ENCODE results near the gene CILP.

Gene CILP

DNA sequence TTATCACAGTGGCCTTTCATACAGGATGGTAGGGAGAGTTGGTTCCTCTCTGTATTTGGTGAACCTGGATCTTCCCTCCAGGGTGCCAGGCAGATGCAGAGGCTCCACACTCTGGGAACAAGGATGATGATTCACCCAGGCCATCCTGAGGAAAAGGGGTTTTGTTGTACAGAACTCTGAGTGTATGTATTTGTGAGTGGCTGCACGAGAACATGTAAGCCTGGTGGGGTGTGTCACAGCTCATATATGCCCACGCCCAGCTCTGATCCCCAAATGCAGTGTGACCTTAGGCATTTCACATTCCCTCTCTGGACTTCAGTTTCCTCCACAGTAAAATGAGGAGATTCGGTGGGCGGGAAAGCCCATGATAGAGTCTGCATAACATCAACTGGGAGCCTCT lies 11.6 kb upstream of the CILP start:
- no peak for DNase-seq (ENCODE audit: low read depth in 2 of 2, low spot score in 1 of 2)

DNA sequence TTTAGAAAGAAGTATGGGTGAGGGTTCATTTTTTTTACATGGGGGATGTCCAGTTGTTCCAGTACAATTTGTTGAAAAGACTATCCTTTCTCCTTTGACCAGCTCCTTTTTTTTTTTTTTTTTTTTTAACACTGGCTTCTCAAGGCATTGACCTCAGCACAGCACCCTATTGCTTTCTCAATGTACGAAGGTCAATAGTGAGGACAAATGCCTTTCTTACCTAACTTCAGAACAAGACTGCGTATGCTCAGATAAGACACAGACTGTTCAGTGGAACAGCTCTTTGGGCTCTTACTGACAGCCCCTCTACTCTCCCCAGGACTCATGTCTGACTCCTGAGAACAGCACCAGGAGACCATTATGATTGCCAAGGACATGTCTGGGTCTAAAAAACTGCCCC lies 10.4 kb upstream of the CILP start:
- DNase-seq (ENCODE audit: low read depth in 2 of 2, low spot score in 1 of 2) = no peak

DNA sequence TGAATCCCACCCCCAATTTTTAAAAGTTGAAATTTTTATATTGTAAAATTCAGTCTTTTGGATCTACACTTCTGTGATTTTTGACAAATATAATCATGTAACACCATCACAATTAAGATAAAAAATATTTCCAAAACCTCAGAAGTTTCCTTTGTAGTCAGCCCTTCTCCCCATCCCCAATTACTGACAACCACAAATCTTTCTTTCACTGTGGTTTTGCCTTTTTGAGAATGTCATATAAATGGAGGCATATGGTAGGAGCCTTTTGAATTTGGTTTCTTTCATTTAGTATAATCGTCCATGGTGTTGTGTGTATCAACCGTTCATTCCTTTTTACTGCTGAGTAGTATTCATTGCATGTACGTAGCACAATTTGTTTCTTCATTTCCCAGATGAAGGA lies 7.9 kb upstream of the CILP start:
- DNase-seq (ENCODE audit: low read depth in 2 of 2, low spot score in 1 of 2) = no peak

DNA sequence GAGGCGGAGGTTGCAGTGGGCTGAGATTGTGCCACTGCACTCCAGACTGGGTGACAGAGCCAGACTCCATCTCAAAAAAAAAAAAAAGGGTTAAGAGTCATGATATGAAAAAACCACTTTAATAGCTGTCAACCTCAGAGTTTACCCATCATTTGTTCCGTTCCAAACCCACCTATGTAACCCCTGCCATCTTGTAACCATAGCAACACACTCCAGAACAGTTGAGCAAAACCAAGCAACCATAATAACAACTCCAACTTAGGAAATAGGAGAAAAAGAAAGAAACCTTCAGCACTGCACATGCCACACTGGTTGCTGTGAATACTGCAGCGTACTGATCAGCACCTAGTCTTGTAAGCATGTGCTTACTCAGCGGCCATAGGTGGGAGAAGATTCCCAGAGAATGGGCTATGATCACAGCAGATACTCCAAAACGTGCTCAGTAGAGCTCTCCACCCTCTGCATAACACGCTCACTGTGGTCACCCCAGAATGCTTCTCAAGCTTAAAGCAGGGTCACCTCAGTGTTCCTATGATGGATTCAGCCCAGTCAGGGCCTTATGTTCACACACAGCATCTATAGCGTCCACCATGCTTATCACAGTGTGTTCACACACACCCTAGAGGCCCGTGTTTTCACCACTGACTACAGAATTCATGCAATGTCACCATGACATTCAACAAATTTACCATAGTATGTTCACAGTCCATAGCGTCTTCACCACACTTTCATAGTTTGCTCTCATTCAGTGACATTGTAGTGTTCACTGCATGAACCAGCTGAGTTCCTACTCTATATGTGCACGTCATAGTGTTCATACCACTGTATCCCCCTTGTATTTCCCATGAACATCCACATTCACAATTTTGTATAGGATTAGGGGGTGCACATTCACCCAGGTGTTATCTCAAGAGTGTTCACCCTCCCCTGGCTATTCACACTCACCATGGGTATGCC lies 6.5 kb upstream of the CILP start:
- no peak for DNase-seq (ENCODE audit: low read depth in 2 of 2, low spot score in 1 of 2)

DNA sequence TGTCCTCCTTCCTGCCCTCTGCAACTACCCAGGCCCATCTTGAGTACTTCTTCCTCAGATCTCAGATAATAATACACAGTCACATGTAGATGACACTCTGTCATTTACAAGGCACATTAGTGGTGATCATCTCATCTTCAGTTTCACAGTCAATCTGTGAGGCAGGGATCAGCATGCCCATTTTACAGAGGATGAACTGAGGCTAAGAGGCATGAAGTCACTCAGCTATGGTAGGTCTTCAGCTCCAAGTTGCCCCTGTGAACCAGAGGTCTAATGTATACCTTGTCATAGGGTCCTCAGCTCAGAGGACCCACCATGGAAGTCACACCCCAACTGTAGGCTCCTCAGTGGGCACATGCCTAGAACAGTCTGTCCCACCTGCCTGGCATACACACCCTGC lies 4.2 kb upstream of the CILP start:
- no peak for DNase-seq (ENCODE audit: low read depth in 2 of 2, low spot score in 1 of 2)

DNA sequence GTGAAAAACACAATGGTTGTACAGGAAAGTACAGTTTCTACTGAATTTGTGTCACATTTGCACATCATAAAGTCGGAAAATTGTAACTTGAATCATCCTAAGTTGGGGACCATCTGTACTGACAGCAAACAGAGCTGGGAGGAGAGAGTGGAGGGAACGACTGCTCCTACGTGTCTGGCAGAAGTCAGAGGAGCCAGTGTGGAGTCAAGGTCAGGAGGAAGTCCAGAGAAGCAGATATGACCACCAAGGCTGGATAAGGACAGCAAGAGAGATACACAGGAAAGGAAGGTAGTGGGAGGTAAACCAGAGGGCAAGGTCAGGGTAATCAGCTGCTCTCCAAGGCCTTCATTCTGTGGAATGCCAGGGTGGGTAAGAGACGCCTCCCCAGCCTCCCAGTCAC lies 2.7 kb upstream of the CILP start:
- DNase-seq (ENCODE audit: low read depth in 2 of 2, low spot score in 1 of 2) = no peak

DNA sequence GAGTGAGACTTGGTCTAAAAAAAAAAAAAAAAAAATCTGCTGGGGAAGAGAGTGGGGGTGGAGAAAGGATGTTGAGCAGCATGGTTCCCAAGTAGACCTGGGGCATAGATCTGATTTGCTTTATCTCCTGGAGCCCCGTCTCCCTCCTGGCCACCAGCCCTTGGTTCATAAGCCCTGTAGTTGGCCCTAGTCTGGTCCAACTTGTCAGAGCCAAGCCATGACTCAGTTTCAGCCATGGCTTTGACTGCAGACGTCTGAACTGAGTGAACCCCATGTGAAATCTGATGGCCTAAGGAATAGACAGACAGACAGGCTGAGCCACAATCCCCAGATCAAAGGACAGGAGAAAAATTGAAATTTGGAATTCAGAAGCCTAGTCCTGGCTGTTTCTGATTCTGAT lies 2.0 kb upstream of the CILP start:
- DNase-seq (ENCODE audit: low read depth in 2 of 2, low spot score in 1 of 2) = no peak

DNA sequence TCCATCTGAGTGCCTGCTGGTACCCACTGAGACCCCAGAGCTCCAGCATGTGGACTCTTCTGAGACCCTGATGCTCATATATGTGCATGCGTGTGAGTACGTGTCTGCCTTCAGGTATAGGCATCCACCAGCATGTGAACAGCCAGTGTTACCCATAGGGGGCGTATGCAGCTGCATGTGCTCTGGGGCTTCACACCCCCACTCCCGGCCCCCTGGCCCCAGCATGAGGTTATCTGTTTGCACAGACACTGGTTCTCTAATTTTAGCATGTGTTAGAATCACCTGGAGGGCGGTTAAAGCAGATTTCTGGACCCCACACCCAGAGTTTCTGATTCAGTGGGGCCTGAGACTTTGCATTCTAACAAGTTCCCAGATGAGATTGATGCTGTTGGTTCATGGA lies 824 bp upstream of the CILP start:
- DNase-seq (ENCODE audit: low read depth in 2 of 2, low spot score in 1 of 2) = no peak

DNA sequence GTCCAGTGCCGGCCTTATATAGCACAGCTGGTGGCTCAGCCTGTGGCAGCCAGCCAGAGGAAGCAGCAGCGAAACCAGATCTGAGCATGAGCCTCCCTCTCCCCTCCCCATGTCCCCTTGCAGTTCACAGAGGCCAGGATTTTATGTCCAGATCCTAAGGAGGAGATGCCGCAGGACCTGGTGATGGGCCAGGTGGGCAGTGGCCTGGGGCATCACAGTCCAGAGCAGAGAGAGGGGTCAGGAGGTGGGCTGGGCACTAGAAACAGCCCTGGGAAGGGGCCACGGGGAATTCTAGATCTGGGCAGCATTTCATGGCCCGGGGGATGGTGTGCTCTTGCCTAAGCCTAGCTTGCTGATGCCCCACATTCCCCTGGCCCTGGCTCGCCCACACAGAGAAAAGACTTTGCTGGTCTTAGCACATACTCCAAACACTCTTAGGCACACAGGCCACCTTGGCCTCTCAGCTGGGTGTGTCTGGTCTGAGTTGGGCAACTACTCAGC lies 259 bp upstream of the CILP start:
- no peak for DNase-seq (ENCODE audit: low read depth in 2 of 2, low spot score in 1 of 2)

DNA sequence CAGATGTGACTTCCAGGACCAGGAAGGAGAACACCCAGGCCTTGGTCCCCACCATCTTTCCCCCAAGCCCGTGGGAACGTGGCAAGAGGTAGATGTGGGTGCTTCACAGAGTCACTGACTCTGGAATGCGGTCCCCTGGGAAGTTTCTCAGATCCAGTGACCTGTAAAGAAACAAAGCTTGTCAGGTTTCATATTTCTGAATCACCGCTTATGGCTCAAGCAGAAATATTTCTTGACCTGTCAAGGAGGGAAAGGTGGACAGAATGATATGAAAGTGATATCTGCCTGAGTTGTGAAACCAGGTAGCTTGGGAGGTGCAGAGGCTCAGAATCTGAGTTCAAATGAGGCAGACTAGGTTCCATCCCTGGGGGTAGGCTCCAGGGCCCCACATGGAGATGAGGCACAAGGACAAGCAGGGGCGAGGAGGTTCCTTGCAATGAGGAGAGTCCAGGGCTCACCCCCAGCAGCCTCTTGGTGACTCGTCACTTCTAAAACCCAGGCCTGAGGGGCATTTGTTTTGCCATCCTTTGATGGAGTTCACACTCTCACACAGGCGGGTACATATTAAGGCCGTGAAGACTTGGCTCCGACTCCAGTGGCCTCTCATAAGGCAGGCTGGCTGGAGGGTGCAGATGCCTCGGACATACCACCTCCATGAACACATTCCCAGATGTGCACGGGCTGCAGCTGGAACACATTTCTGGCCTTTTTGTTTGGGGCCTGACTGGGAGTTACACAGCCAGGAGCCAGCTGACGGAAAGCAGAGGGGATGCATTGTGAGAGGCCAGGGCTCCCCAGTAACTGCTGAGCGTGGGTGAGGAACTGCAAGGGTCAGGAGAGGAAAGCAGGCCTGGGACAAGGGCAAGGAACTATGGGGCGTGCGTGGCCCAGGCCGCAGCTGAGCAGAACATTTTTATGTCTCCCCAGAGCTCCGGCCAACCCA lies 1.3 kb downstream of the CILP start:
- DNase-seq (ENCODE audit: low read depth in 2 of 2, low spot score in 1 of 2) = no peak

DNA sequence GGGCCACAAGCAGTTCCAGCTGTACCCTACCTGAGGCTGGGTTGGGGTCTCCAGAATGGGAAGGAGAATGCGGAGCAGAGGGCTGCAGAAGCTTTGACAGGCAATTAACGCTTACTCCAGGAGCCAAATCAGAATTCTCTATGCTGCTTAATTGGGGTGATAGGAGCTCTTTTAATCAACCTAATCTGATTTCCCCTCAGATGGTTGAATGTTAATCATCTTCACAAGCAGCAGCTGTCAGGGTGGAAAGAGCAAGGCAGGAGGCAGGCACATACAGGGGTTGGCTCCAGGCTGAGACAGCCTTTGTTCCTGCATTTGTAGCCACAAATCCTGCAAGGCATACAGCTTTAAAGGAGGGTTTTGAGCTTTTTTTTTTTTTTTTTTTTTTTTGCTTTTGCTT lies 2.6 kb downstream of the CILP start:
- DNase-seq (ENCODE audit: low read depth in 2 of 2, low spot score in 1 of 2) = no peak

DNA sequence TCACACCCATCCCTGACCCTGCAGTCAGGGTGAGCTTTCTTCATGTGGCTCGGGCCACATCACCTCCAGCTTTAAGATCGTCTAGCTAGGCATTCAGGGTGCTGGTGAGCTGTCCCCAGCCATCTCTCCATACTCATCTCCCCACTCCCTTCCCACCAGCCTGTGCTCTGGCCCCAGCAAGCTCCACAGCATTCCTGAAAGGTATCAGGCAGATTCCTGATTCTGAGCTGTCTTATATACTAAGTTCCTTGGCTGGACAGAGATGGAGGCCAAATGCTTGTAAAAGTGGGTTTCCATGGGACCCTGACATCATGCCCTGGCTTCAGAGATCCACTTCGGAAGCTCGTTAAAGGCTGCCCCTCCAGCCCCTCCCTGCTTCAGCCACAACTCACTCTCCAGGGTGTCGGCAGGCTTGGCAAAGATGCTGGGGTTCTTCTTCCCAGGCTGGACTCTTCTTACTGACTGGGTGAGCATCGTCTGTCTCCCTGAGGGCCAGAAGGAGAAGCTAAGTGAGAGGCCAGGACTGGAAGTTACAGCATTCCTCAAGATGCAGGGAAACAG lies 3.9 kb downstream of the CILP start:
- DNase-seq (ENCODE audit: low read depth in 2 of 2, low spot score in 1 of 2) = no peak

DNA sequence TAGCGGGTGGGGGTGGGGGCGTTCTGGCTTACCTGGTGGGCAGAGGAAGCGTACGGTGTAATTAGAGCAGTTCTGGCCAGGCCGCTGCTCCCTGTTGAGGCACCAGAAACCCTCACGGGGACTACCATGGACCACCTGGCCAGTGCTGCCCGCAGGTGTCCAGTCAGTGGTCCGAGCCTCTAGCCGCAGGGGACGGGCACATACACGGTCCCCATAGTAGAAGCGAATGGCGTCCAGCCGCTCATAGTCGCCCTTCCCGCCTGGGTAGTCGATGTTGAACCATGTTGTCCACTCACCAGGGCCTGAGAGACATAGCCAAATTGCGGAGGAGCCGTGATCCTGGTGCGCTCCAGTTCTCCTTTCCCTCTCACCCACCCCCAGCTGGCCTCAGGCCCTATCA lies 4.5 kb downstream of the CILP start:
- DNase-seq (ENCODE audit: low read depth in 2 of 2, low spot score in 1 of 2) = no peak

DNA sequence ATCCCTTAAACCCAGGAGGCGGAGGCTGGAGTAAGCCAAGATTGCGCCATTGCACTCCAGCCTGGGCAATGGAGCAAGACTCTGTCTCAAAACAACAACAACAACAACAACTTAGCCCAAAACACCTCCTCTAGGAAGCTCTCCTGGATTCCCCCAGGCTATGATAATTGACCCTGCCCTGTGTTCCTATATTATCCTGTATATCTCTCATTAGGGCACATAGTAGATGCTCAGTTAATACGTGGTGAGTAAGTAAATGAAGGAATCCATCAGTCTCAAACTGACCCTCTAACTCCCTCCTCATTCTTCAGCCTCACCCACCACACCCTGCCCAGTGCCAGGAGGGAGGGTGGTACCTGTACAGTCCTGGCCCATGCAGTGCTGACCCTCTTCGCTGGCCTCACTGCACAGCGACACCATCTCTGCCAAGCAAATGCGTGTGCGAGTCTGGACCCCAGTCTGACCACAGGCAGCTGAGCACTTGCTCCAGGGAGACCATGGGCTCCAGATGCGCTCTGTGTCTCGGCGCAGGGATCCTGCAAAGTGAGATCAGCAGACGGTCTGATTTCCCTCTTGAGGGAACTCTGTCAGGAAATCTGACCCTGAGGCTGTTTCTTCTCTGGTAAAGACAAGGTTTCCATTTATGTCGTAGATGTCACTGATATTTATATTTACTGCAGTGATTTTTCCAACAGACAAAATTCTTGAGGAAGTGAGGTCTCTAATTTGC lies 6.2 kb downstream of the CILP start:
- DNase-seq (ENCODE audit: low read depth in 2 of 2, low spot score in 1 of 2) = no peak

DNA sequence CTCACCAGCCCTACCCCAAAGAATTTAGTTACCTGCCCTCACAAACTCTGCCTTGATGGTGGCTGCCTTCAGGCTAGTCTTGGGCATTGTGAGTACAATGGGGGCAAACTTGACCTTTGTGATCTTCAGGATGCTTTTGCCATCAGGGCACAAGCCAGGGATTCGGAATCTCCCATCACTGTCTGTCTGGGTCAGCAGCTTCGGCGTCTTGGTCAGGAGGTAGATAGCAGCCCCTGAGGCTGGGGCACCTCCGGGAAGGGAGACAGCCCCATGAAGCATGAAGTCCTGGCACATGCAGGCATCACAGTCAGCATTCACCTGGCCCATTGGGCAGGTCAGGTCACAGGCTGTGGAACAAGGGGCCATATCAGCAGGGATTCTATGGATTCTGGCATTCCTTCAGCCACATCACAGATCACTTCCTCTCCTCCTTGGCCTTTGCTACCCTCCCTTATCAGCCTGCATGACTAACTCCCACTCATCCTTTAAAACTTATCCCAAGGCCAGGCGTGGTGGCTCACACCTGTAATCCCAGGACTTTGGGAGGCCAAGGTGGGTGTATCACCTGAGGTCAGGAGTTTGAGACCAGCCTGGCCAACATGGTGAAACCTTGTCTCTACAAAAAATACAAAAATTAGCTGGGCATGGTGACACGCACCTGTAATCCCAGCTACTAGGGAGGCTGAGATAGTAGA lies 6.9 kb downstream of the CILP start:
- no peak for DNase-seq (ENCODE audit: low read depth in 2 of 2, low spot score in 1 of 2)

DNA sequence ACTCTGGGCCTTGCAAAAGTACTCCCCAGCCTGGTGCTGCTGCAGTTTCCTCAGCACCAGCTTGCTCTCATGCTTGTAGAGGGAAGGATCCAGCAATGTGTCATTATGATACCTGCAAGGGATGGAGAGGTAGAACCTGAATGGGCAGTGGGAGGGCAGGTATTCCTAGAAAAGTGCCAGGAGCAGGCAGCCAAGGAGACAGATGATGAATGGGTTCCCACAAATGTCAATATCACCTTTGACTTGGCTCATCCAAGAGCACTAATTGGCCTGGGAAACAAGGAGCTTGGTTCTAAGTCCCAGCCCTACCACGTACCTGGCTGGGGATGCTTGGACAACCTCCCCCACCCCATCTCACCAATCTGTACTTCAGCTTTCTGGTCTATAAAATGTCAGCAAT lies 9.4 kb downstream of the CILP start:
- no peak for DNase-seq (ENCODE audit: low read depth in 2 of 2, low spot score in 1 of 2)

DNA sequence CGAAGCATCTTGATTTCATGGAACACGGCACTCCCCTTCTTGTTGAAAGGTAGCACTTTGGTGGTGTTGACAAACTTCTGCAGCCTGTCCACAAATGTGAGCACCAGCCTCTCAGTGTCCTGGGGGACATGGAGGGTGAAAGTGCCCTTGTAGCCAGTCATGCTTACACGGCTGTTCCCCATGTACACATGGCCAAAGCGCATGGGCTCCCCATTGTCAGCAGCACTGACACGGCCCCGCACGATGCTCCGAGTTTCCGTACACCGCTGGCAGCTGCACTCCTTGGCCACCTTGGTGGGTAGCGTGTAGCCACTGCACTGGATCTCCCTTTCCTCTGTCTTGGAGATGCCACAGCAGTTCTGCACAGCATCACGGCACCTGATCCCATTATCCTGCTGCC lies 12.7 kb downstream of the CILP start:
- no peak for DNase-seq (ENCODE audit: low read depth in 2 of 2, low spot score in 1 of 2)

DNA sequence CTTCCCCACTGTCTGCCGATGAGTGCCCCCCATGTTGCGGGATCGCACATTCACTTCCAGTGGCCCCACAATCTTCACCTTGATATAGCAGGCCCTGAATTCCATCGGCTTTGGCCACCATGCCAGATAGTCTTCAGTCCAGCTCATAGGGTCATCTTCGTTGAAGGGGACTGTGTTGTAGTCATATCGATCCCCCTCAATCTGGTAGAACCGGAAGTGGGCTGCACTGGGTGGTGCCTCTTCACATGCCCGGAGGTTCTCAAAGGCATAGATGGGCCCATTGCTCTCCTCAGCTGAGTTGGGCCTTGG lies 14.0 kb downstream of the CILP start:
- no peak for DNase-seq (ENCODE audit: low read depth in 2 of 2, low spot score in 1 of 2)

DNA sequence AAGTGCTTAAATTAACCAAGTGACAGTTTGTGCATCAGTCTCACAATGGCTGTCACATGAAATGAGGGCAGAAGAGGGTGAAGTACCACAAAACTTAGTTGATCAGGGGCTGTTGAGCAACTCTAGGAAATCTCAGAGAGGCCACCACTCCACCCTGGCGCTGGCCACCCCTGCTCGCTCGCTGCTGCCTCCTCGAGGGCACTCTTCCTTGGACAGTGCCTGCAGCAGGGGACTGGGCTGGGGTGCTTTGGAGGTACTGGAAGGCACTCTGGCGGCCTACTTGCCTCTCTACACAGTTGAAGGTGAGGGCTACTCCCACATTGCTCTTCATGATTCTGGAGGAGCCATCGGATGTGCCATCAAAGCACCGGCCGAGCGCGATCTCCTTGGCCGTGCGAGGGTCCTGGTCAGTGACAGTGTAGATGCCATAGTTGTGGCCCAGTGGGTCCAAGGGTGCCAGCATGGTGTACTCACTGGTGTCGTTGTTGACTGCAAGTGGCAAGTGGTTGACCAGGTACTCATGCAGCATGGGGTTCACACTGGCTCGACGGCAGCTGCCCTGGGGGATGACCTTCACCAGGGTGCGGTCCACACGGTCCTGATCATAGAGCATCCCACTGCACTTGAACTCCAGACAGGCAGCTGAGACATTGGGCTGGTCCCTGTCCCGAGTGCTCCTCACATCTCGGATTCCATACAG lies 14.5 kb downstream of the CILP start:
- DNase-seq (ENCODE audit: low read depth in 2 of 2, low spot score in 1 of 2) = no peak

DNA sequence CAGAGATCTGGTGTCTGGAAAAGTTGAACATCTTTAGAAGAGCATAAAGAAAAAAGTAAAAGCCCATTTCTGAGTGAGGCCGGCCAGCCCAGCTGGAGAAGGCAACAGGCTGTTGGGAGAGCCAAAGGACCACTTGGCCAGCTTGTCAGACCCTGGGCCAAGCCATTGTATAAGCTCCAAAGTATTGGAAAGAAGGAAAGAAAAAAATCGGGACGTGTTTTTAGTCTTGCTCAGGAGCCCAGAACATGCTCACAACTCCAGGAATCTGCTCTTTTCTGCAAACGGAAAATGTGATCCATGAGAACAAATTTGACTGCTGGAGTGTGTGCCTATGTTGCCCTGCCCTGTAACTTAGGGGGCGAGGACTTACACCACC lies 15.7 kb downstream of the CILP start:
- no peak for DNase-seq (ENCODE audit: low read depth in 2 of 2, low spot score in 1 of 2)
